ENCODE results near the gene RNU5B-1.

- TF ChIP-seq, protein P1, sequence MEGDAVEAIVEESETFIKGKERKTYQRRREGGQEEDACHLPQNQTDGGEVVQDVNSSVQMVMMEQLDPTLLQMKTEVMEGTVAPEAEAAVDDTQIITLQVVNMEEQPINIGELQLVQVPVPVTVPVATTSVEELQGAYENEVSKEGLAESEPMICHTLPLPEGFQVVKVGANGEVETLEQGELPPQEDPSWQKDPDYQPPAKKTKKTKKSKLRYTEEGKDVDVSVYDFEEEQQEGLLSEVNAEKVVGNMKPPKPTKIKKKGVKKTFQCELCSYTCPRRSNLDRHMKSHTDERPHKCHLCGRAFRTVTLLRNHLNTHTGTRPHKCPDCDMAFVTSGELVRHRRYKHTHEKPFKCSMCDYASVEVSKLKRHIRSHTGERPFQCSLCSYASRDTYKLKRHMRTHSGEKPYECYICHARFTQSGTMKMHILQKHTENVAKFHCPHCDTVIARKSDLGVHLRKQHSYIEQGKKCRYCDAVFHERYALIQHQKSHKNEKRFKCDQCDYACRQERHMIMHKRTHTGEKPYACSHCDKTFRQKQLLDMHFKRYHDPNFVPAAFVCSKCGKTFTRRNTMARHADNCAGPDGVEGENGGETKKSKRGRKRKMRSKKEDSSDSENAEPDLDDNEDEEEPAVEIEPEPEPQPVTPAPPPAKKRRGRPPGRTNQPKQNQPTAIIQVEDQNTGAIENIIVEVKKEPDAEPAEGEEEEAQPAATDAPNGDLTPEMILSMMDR (IDR thresholded peaks at IDR 0.05), result no peak
- no peak for TF ChIP-seq POLR2A (IDR thresholded peaks at IDR 0.05)
Observed at GRCh38 chr15:65287520-65287855, 17.0 kb upstream of the RNU5B-1 start.

Data from testis (tissue), 2 donors.